GM18858 (cell line): ENCODE data around the gene SCUBE1.

ENCODE experiments used
- ATAC-seq: cut with Tn5 transposase; IDR thresholded peaks from one replicate; pipeline ENCODE4 v1.9.1; 2021; ENCODE audit not compliant: unreplicated experiment

Gene SCUBE1

GRCh38 chr22:43329061-43329460 lies 14.1 kb downstream of the SCUBE1 start:
- no peak for ATAC-seq

GRCh38 chr22:43327157-43327438 lies 16.1 kb downstream of the SCUBE1 start:
- ATAC-seq: no peak

GRCh38 chr22:43326331-43327156 lies 16.6 kb downstream of the SCUBE1 start:
- ATAC-seq: no peak

- ATAC-seq: no peak
Observed at GRCh38 chr22:43325176-43325575, 18.0 kb downstream of the SCUBE1 start.

GRCh38 chr22:43320943-43321900 lies 21.9 kb downstream of the SCUBE1 start:
- ATAC-seq: no peak

- no peak for ATAC-seq
Observed at GRCh38 chr22:43319661-43320486, 23.3 kb downstream of the SCUBE1 start.

- no peak for ATAC-seq
Observed at GRCh38 chr22:43317239-43317638, 25.9 kb downstream of the SCUBE1 start.

- no peak for ATAC-seq
Observed at GRCh38 chr22:43315687-43316217, 27.4 kb downstream of the SCUBE1 start.

GRCh38 chr22:43314611-43315010 lies 28.6 kb downstream of the SCUBE1 start:
- ATAC-seq: no peak

GRCh38 chr22:43313890-43314474 lies 29.2 kb downstream of the SCUBE1 start:
- no peak for ATAC-seq

GRCh38 chr22:43313244-43313889 lies 29.8 kb downstream of the SCUBE1 start:
- ATAC-seq: no peak

- ATAC-seq: no peak
Observed at GRCh38 chr22:43312608-43313007, 30.6 kb downstream of the SCUBE1 start.

- ATAC-seq: no peak
Observed at GRCh38 chr22:43310798-43311197, 32.4 kb downstream of the SCUBE1 start.

GRCh38 chr22:43310311-43310710 lies 32.9 kb downstream of the SCUBE1 start:
- no peak for ATAC-seq

- no peak for ATAC-seq
Observed at GRCh38 chr22:43308836-43309235, 34.3 kb downstream of the SCUBE1 start.

- no peak for ATAC-seq
Observed at GRCh38 chr22:43308060-43308830, 34.9 kb downstream of the SCUBE1 start.

GRCh38 chr22:43305806-43306205 lies 37.4 kb downstream of the SCUBE1 start:
- ATAC-seq: no peak

- ATAC-seq: no peak
Observed at GRCh38 chr22:43304831-43305590, 38.2 kb downstream of the SCUBE1 start.

- no peak for ATAC-seq
Observed at GRCh38 chr22:43303751-43304150, 39.4 kb downstream of the SCUBE1 start.
